CD8-positive, alpha-beta memory T cell (primary cell): ENCODE measurements around the gene NAA60. TPM values are rescaled to one million over a fixed set of nuclear protein-coding genes. Genes with fewer than 3 reads are reported as not detected.

Experiments used
- CTCF ChIA-PET: fragments of 350-600 bp; sonication (Branson Sonifier 250); formaldehyde crosslinking; loops from one replicate; lab custom pipeline; 2021; ENCODE audit warnings: antibody characterized with exemption; lab: Charles Lee
- POLR2A ChIA-PET: fragments of 350-600 bp; sonication (Branson Sonifier 250); formaldehyde crosslinking; loops from one replicate; lab custom pipeline; 2021; ENCODE audit warnings: antibody characterized with exemption; lab: Charles Lee
- DNase-seq, 5 donors: peaks; one replicate each; pipeline versions ENCODE4 v3.0.0 to v3.0.0-alpha.2; 2020 to 2022; ENCODE audit warnings: mixed read lengths in 1 of 5
- H3K27ac ChIP-seq: one replicate; pipeline ENCODE4 v1.7.0; 2013; ENCODE audit warnings: low read depth, mild to moderate bottlenecking, low read length, moderate library complexity
- H3K27me3 ChIP-seq: 2 replicates; pipeline ENCODE4 v1.7.0; 2013; ENCODE audit warnings: low read length, mild to moderate bottlenecking; ENCODE audit not compliant: insufficient read depth, poor library complexity, severe bottlenecking
- H3K36me3 ChIP-seq: 2 replicates; pipeline ENCODE4 v1.7.0; 2013; ENCODE audit warnings: mild to moderate bottlenecking, low read length, moderate library complexity; ENCODE audit not compliant: insufficient read depth
- H3K4me1 ChIP-seq: 2 replicates; pipeline ENCODE4 v1.7.0; 2013; ENCODE audit warnings: mild to moderate bottlenecking, low read length, moderate library complexity; ENCODE audit not compliant: insufficient read depth
- H3K4me3 ChIP-seq: 2 replicates; pipeline ENCODE4 v1.7.0; 2013; ENCODE audit warnings: mild to moderate bottlenecking, low read length
- H3K9me3 ChIP-seq: 2 replicates; pipeline ENCODE4 v1.7.0; 2013; ENCODE audit warnings: mild to moderate bottlenecking, low read length
- H3K27ac Mint-ChIP-seq, 8 donors: one replicate each; pipeline ENCODE4 v1.8.0; 2020 to 2021; ENCODE audit warnings: mixed read lengths in 8 of 8, mild to moderate bottlenecking in 6 of 8, inconsistent platforms in 3 of 8, moderate library complexity in 3 of 8
- H3K27me3 Mint-ChIP-seq, 2 donors: one replicate each; pipeline ENCODE4 v1.8.0; 2020 to 2021; ENCODE audit warnings: mixed read lengths in 2 of 2, mild to moderate bottlenecking in 1 of 2, moderate library complexity in 1 of 2
- H3K36me3 Mint-ChIP-seq, 3 donors: one replicate each; pipeline ENCODE4 v1.8.0; 2020 to 2021; ENCODE audit warnings: mixed read lengths in 3 of 3, inconsistent platforms in 1 of 3, mild to moderate bottlenecking in 1 of 3
- H3K4me1 Mint-ChIP-seq, 3 donors: one replicate each; pipeline ENCODE4 v1.8.0; 2020 to 2021; ENCODE audit warnings: mixed read lengths in 3 of 3, inconsistent platforms in 1 of 3, mild to moderate bottlenecking in 1 of 3
- H3K4me3 Mint-ChIP-seq, 7 donors: one replicate each; pipeline ENCODE4 v1.8.0; 2020 to 2021; ENCODE audit warnings: mixed read lengths in 7 of 7, mild to moderate bottlenecking in 6 of 7, moderate library complexity in 4 of 7, inconsistent platforms in 2 of 7
- H3K9me3 Mint-ChIP-seq, 5 donors: one replicate each; pipeline ENCODE4 v1.8.0; 2020 to 2022; ENCODE audit warnings: mixed read lengths in 5 of 5, mild to moderate bottlenecking in 3 of 5, moderate library complexity in 2 of 5, inconsistent platforms in 1 of 5
- polyA plus RNA-seq: library from polyadenylated mRNA; unstranded; fragments of 300-500 nt; fragmentation: Illumina TruSeq; gene quantifications from one replicate; pipeline ENCODE4 v1.2.3, GENCODE V29; 2021
- total RNA-seq, 2 experiments: library from RNA; stranded (reverse); gene quantifications; one replicate each; pipeline ENCODE4 v1.2.3, GENCODE V29; 2021

Gene NAA60
- total and polyA plus RNA-seq, 3 experiments from 2014 or later, result 33.1 to 65.5 (median 33.9) TPM

- H3K4me3 ChIP-seq, result peak overlapping the region; percentile 93
Observed at GRCh38 chr16:3501783-3502400, 58.4 kb downstream of the NAA60 start.

GRCh38 chr16:3503523-3503922 is 60.0 kb downstream of the NAA60 start:
- Mint-ChIP-seq H3K4me1 (peaks cover 52 to 73% (median 72%) of the 10 kb centered on the region in 3 donors), H3K4me3 (peak overlapping the region; percentile 62 to 84 (median 77)), H3K27ac (peak overlapping the region; percentile 89 to 97 (median 92)), H3K27me3 (no peaks in the 10 kb centered on the region), H3K36me3 (peaks cover 4 to 36% (median 14%) of the 10 kb centered on the region in 3 donors), H3K9me3 (no peaks in the 10 kb centered on the region)
- DNase-seq, result peak in 3 of 5 donors; percentile 61 to 73 (median 71)
- ChIA-PET CTCF (interaction anchor here (1.7 kb wide), 1 partner anchor 374 kb away, joined by 3 read pairs; no protein-coding TSS in a partner anchor), POLR2A (no interaction called here)
- H3K4me3 ChIP-seq, result peak overlapping the region; percentile 30
- H3K36me3 ChIP-seq, result no peaks in the 10 kb centered on the region
- H3K27me3 ChIP-seq, result no peaks in the 10 kb centered on the region
- no peaks in the 10 kb centered on the region for H3K9me3 ChIP-seq
- H3K27ac ChIP-seq, result no peak overlapping the region
- H3K4me1 ChIP-seq, result peaks cover 43% of the 10 kb centered on the region

More at GRCh38 chr16:3501783-3502400, 58.4 kb downstream of the NAA60 start:
- Histone ChIP-seq H3K36me3 (no peaks in the 10 kb centered on the region), H3K27ac (no peak overlapping the region), H3K4me1 (peaks cover 43% of the 10 kb centered on the region), H3K9me3 (no peaks in the 10 kb centered on the region), H3K27me3 (no peaks in the 10 kb centered on the region)
- peaks cover 4 to 26% (median 8%) of the 10 kb centered on the region in 3 donors for H3K36me3 Mint-ChIP-seq
- H3K4me1 Mint-ChIP-seq, result peaks cover 46 to 63% (median 62%) of the 10 kb centered on the region in 3 donors
- ChIA-PET POLR2A (interaction anchor here (1.6 kb wide), 1 partner anchor 45 kb away, joined by 3 read pairs; no protein-coding TSS in a partner anchor), CTCF (interaction anchor here (0.9 to 1.9 kb wide), 4 partner anchors 8 to 235 kb away, joined by 3 to 7 read pairs (median 5); partner anchors contain the start of gene ZNF174)
- peak in 1 of 5 donors; percentile 36 for DNase-seq
- no peaks in the 10 kb centered on the region for H3K9me3 Mint-ChIP-seq
- H3K27me3 Mint-ChIP-seq, result no peaks in the 10 kb centered on the region
- peak overlapping the region in 7 of 8 donors; percentile 78 to 94 (median 88) for H3K27ac Mint-ChIP-seq
- peak overlapping the region; percentile 84 to 94 (median 90) for H3K4me3 Mint-ChIP-seq

GRCh38 chr16:3508736-3509135 is 65.3 kb downstream of the NAA60 start:
- CTCF ChIA-PET, result interaction anchor here (0.9 to 1.3 kb wide), 2 partner anchors 37 to 477 kb away, joined by 3 read pairs; no protein-coding TSS in a partner anchor
- Mint-ChIP-seq H3K4me1 (peaks cover 39 to 69% (median 65%) of the 10 kb centered on the region in 3 donors), H3K27me3 (no peaks in the 10 kb centered on the region), H3K9me3 (no peaks in the 10 kb centered on the region), H3K36me3 (peaks cover 4 to 60% (median 19%) of the 10 kb centered on the region in 3 donors), H3K4me3 (peak overlapping the region in 6 of 7 donors; percentile 56 to 76 (median 67)), H3K27ac (peak overlapping the region; percentile 51 to 97 (median 90))
- Histone ChIP-seq H3K4me1 (peaks cover 41% of the 10 kb centered on the region), H3K27me3 (no peaks in the 10 kb centered on the region), H3K4me3 (no peak overlapping the region), H3K9me3 (no peaks in the 10 kb centered on the region), H3K27ac (no peak overlapping the region), H3K36me3 (peaks cover 5% of the 10 kb centered on the region)
- POLR2A ChIA-PET, result interaction anchor here (1.1 to 2.1 kb wide), 2 partner anchors 9 to 33 kb away, joined by 4 to 12 read pairs; partner anchors contain the start of gene CLUAP1
- peak in 1 of 5 donors; percentile 10 for DNase-seq

- Mint-ChIP-seq H3K36me3 (peaks cover 4 to 65% (median 19%) of the 10 kb centered on the region in 3 donors), H3K27me3 (no peaks in the 10 kb centered on the region), H3K9me3 (no peaks in the 10 kb centered on the region), H3K27ac (peak overlapping the region; percentile 51 to 97 (median 90)), H3K4me1 (peaks cover 32 to 63% (median 58%) of the 10 kb centered on the region in 3 donors), H3K4me3 (peak overlapping the region; percentile 8 to 86 (median 65))
- no peak overlapping the region for H3K4me3 ChIP-seq
- no peak overlapping the region for H3K27ac ChIP-seq
- H3K36me3 ChIP-seq, result peaks cover 9% of the 10 kb centered on the region
- CTCF ChIA-PET, result interaction anchor here (0.8 to 1.3 kb wide), 6 partner anchors 9 to 478 kb away, joined by 3 to 7 read pairs (median 3); partner anchors contain the start of gene CLUAP1
- H3K27me3 ChIP-seq, result no peaks in the 10 kb centered on the region
- POLR2A ChIA-PET, result interaction anchor here (0.6 to 2.1 kb wide), 7 partner anchors 9 to 227 kb away, joined by 3 to 12 read pairs (median 3); partner anchors contain the start of genes CLUAP1, ZNF174 and ZSCAN32
- H3K4me1 ChIP-seq, result peaks cover 34% of the 10 kb centered on the region
- DNase-seq, result peak; percentile 44 to 91 (median 79)
- H3K9me3 ChIP-seq, result no peaks in the 10 kb centered on the region
Observed at GRCh38 chr16:3509470-3509928, 66.0 kb downstream of the NAA60 start.

GRCh38 chr16:3510416-3510815 is 66.9 kb downstream of the NAA60 start:
- Mint-ChIP-seq H3K27me3 (no peaks in the 10 kb centered on the region), H3K4me3 (peak overlapping the region in 5 of 7 donors; percentile 4 to 79 (median 32)), H3K36me3 (peaks cover 4 to 68% (median 19%) of the 10 kb centered on the region in 3 donors), H3K27ac (peak overlapping the region; percentile 81 to 97 (median 90)), H3K9me3 (no peaks in the 10 kb centered on the region), H3K4me1 (peaks cover 32 to 57% (median 52%) of the 10 kb centered on the region in 3 donors)
- DNase-seq, result peak in 1 of 5 donors; percentile 35
- CTCF ChIA-PET, result interaction anchor here (0.8 to 1.3 kb wide), 2 partner anchors 10 to 13 kb away, joined by 3 to 7 read pairs; partner anchors contain the start of gene CLUAP1
- Histone ChIP-seq H3K27me3 (no peaks in the 10 kb centered on the region), H3K27ac (no peak overlapping the region), H3K4me3 (no peak overlapping the region), H3K4me1 (peaks cover 29% of the 10 kb centered on the region), H3K9me3 (no peaks in the 10 kb centered on the region), H3K36me3 (peaks cover 9% of the 10 kb centered on the region)
- POLR2A ChIA-PET, result interaction anchor here (0.7 to 1.0 kb wide), 2 partner anchors 10 to 44 kb away, joined by 3 read pairs; no protein-coding TSS in a partner anchor

- DNase-seq, result peak in 1 of 5 donors; percentile 29
- Histone ChIP-seq H3K4me3 (no peak overlapping the region), H3K9me3 (no peaks in the 10 kb centered on the region), H3K36me3 (peaks cover 15% of the 10 kb centered on the region), H3K4me1 (peaks cover 29% of the 10 kb centered on the region), H3K27me3 (no peaks in the 10 kb centered on the region), H3K27ac (no peak overlapping the region)
- ChIA-PET POLR2A (interaction anchor here (1.5 kb wide), 1 partner anchor 25 kb away, joined by 4 read pairs; no protein-coding TSS in a partner anchor), CTCF (interaction anchor here (1.0 kb wide), 1 partner anchor 11 kb away, joined by 3 read pairs; the partner anchor contains the start of gene CLUAP1)
- Mint-ChIP-seq H3K9me3 (no peaks in the 10 kb centered on the region), H3K27me3 (no peaks in the 10 kb centered on the region), H3K36me3 (peaks cover 0 to 68% (median 16%) of the 10 kb centered on the region in 3 donors), H3K4me3 (peak overlapping the region in 5 of 7 donors; percentile 3 to 40 (median 32)), H3K4me1 (peaks cover 28 to 47% (median 43%) of the 10 kb centered on the region in 3 donors), H3K27ac (peak overlapping the region; percentile 81 to 92 (median 90))
Observed at GRCh38 chr16:3511286-3512180, 68.1 kb downstream of the NAA60 start.
